HepG2 (cell line): ENCODE results near the gene SERINC4. TPM values are rescaled to one million over a fixed set of nuclear protein-coding genes. Genes with fewer than 3 reads are reported as not detected.

Experiments used
- AKNA ChIP-seq: sonication (generic); formaldehyde crosslinking; IDR thresholded peaks from 2 replicates; pipeline ENCODE4 v1.4.0; 2020; ENCODE audit warnings: missing genetic modification reagents, borderline replicate concordance
- ARNTL ChIP-seq: sonication (generic); formaldehyde crosslinking; IDR thresholded peaks from 2 replicates; pipeline ENCODE4 v1.4.0; 2020; ENCODE audit warnings: mild to moderate bottlenecking, missing genetic modification reagents
- CEBPG ChIP-seq: IDR thresholded peaks from 2 replicates; pipeline ENCODE4 v1.6.1; 2016
- FOXC1 ChIP-seq: sonication (generic); formaldehyde crosslinking; IDR thresholded peaks from 2 replicates; pipeline ENCODE4 v1.8.0; 2022; ENCODE audit warnings: mild to moderate bottlenecking, missing genetic modification reagents, borderline replicate concordance
- ISL2 ChIP-seq: sonication (generic); formaldehyde crosslinking; IDR thresholded peaks from 2 replicates; pipeline ENCODE4 v1.5.0; 2020; ENCODE audit warnings: missing genetic modification reagents
- JDP2 ChIP-seq: sonication (generic); formaldehyde crosslinking; IDR thresholded peaks from 2 replicates; pipeline ENCODE4 v1.8.1; 2022; ENCODE audit warnings: missing genetic modification reagents, borderline replicate concordance
- KDM1A ChIP-seq: IDR thresholded peaks from 2 replicates; pipeline ENCODE4 v1.6.1; 2016; ENCODE audit warnings: missing compliant biosample characterization
- NFATC3 ChIP-seq: sonication (generic); formaldehyde crosslinking; IDR thresholded peaks from 2 replicates; pipeline ENCODE4 v1.5.1; 2020; ENCODE audit warnings: mild to moderate bottlenecking, missing genetic modification reagents
- NFYB ChIP-seq: sonication (generic); formaldehyde crosslinking; IDR thresholded peaks from 2 replicates; pipeline ENCODE4 v1.4.0; 2020; ENCODE audit warnings: missing genetic modification reagents
- NFYC ChIP-seq: IDR thresholded peaks from 2 replicates; pipeline ENCODE4 v1.6.1; 2016; ENCODE audit warnings: missing genetic modification reagents, missing compliant biosample characterization
- NPAS2 ChIP-seq: sonication (generic); formaldehyde crosslinking; IDR thresholded peaks from 2 replicates; pipeline ENCODE4 v1.8.0; 2022; ENCODE audit warnings: mild to moderate bottlenecking, missing genetic modification reagents, borderline replicate concordance
- RELA ChIP-seq: sonication (generic); formaldehyde crosslinking; IDR thresholded peaks from 2 replicates; pipeline ENCODE4 v1.4.0; 2020; ENCODE audit warnings: missing genetic modification reagents
- ZBTB7A ChIP-seq: sonication (generic); formaldehyde crosslinking; IDR thresholded peaks from 2 replicates; pipeline ENCODE4 v1.8.0; 2022; ENCODE audit warnings: mild to moderate bottlenecking, missing genetic modification reagents
- ZNF253 ChIP-seq: sonication (generic); formaldehyde crosslinking; IDR thresholded peaks from 2 replicates; pipeline ENCODE4 v1.8.0; 2022; ENCODE audit warnings: mild to moderate bottlenecking, missing genetic modification reagents, borderline replicate concordance
- ZNF275 ChIP-seq: sonication (generic); formaldehyde crosslinking; IDR thresholded peaks from 2 replicates; pipeline ENCODE4 v1.8.0; 2022; ENCODE audit warnings: missing genetic modification reagents, mild to moderate bottlenecking, inconsistent platforms, borderline replicate concordance
- ZNF337 ChIP-seq: sonication (generic); formaldehyde crosslinking; IDR thresholded peaks from 2 replicates; pipeline ENCODE4 v1.5.1; 2020; ENCODE audit warnings: missing genetic modification reagents, low read depth, mild to moderate bottlenecking, borderline replicate concordance
- ZNF572 ChIP-seq: sonication (generic); formaldehyde crosslinking; IDR thresholded peaks from 2 replicates; pipeline ENCODE4 v1.5.1; 2020; ENCODE audit warnings: mild to moderate bottlenecking, missing genetic modification reagents
- ZSCAN22 ChIP-seq: sonication (generic); formaldehyde crosslinking; IDR thresholded peaks from 2 replicates; pipeline ENCODE4 v1.4.0; 2020; ENCODE audit warnings: mild to moderate bottlenecking, missing genetic modification reagents
- ZSCAN30 ChIP-seq: sonication (generic); formaldehyde crosslinking; IDR thresholded peaks from 2 replicates; pipeline ENCODE4 v1.5.0; 2020; ENCODE audit warnings: mild to moderate bottlenecking, missing genetic modification reagents
- polyA plus RNA-seq, 8 experiments: library from polyadenylated mRNA; depleted of rRNA in 3 of 8; stranded (reverse) in 7 of 8; unstranded in 1 of 8; fragments of >200 nt; fragmentation: Illumina TruSeq in 4 of 8; extraction: Trizol in 4 of 8; gene quantifications; 2 replicates each; pipeline versions ENCODE4 v1.2.1 to v1.2.3, GENCODE V29; 2011 to 2016; ENCODE audit warnings: low read depth in 4 of 8, missing spikeins in 1 of 8, mixed read lengths in 1 of 8; ENCODE audit not compliant: insufficient read depth in 1 of 8
- total RNA-seq, 5 experiments: library from RNA; depleted of rRNA; stranded (reverse); fragments of >200 nt; fragmentation: Illumina TruSeq; extraction: Trizol; gene quantifications; 2 replicates each; pipeline ENCODE4 v1.2.3, GENCODE V29; 2016; ENCODE audit warnings: low read depth in 1 of 5
- TF ChIP-seq, protein P1 (sequence below): sonication (generic); formaldehyde crosslinking; IDR thresholded peaks from 2 replicates; pipeline ENCODE4 v1.5.1; 2020; ENCODE audit warnings: mild to moderate bottlenecking, missing genetic modification reagents, moderate library complexity
- TF ChIP-seq, protein P2 (sequence below): sonication (generic); formaldehyde crosslinking; IDR thresholded peaks from 2 replicates; pipeline ENCODE4 v1.4.0; 2020; ENCODE audit warnings: mild to moderate bottlenecking, missing genetic modification reagents, borderline replicate concordance

SERINC4 gene
- total and polyA plus RNA-seq, 2 of the 13 experiments (the other 11 are each of a cell fraction or from before 2014, with no cell fraction given) = not detected

GRCh38 chr15:43791993-43792760 lies 7.8 kb downstream of the SERINC4 start, which contains the start of gene SERF2 (continued):
- TF ChIP-seq ZNF275 (CRISPR knock-in tag) (no peak), FOXC1 (CRISPR knock-in tag) (no peak), ZNF337 (CRISPR knock-in tag) (no peak), RELA (CRISPR knock-in tag) (no peak), NFYC (CRISPR knock-in tag) (peak; percentile 83), ZNF572 (CRISPR knock-in tag) (0 out of 2 replicates have a peak, but pooled peaks have one; percentile 58), NPAS2 (CRISPR knock-in tag) (no peak), NFATC3 (CRISPR knock-in tag) (peak; percentile 42; the same call in 1 of the 2 replicates), AKNA (no peak), ZSCAN22 (no peak), ZNF253 (no peak; the same call in 1 of the 2 replicates), ZBTB7A (CRISPR knock-in tag) (no peak), CEBPG (CRISPR knock-in tag) (no peak), ARNTL (peak; percentile 98), KDM1A (CRISPR knock-in tag) (no peak), NFYB (CRISPR knock-in tag) (peak; percentile 82), ZSCAN30 (no peak), JDP2 (CRISPR knock-in tag) (no peak), ISL2 (peak; percentile 31)
- TF ChIP-seq, protein P1, sequence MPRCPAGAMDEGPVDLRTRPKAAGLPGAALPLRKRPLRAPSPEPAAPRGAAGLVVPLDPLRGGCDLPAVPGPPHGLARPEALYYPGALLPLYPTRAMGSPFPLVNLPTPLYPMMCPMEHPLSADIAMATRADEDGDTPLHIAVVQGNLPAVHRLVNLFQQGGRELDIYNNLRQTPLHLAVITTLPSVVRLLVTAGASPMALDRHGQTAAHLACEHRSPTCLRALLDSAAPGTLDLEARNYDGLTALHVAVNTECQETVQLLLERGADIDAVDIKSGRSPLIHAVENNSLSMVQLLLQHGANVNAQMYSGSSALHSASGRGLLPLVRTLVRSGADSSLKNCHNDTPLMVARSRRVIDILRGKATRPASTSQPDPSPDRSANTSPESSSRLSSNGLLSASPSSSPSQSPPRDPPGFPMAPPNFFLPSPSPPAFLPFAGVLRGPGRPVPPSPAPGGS (CRISPR knock-in tag) = no peak
- TF ChIP-seq, protein P2, sequence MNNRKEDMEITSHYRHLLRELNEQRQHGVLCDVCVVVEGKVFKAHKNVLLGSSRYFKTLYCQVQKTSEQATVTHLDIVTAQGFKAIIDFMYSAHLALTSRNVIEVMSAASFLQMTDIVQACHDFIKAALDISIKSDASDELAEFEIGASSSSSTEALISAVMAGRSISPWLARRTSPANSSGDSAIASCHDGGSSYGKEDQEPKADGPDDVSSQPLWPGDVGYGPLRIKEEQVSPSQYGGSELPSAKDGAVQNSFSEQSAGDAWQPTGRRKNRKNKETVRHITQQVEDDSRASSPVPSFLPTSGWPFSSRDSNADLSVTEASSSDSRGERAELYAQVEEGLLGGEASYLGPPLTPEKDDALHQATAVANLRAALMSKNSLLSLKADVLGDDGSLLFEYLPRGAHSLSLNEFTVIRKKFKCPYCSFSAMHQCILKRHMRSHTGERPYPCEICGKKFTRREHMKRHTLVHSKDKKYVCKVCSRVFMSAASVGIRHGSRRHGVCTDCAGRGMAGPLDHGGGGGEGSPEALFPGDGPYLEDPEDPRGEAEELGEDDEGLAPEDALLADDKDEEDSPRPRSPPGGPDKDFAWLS = no peak
